HepG2 (cell line): ENCODE data around the gene WASHC4. TPM values are rescaled to one million over a fixed set of nuclear protein-coding genes. Genes with fewer than 3 reads are reported as not detected.

Source experiments
- polyA plus RNA-seq, 8 experiments: library from polyadenylated mRNA; depleted of rRNA in 3 of 8; stranded (reverse) in 7 of 8; unstranded in 1 of 8; fragments of >200 nt; fragmentation: Illumina TruSeq in 4 of 8; extraction: Trizol in 4 of 8; gene quantifications; 2 replicates each; pipeline versions ENCODE4 v1.2.1 to v1.2.3, GENCODE V29; 2011 to 2016; ENCODE audit warnings: low read depth in 4 of 8, missing spikeins in 1 of 8, mixed read lengths in 1 of 8; ENCODE audit not compliant: insufficient read depth in 1 of 8
- total RNA-seq, 5 experiments: library from RNA; depleted of rRNA; stranded (reverse); fragments of >200 nt; fragmentation: Illumina TruSeq; extraction: Trizol; gene quantifications; 2 replicates each; pipeline ENCODE4 v1.2.3, GENCODE V29; 2016; ENCODE audit warnings: low read depth in 1 of 5

The WASHC4 gene
- total and polyA plus RNA-seq, 2 of the 13 experiments (the other 11 are each of a cell fraction or from before 2014, with no cell fraction given), result 21.0 to 36.3 TPM

Other genes with a start within 250 kb of the WASHC4 start
- gene SLC41A2, start 149.4 kb upstream of the WASHC4 start, total RNA-seq (2016; rRNA removed; fragmentation: Illumina TruSeq; extraction: Trizol), result 12.8 and 14.7 TPM in 2 replicates
- gene SLC41A2, start 149.4 kb upstream of the WASHC4 start, polyA plus RNA-seq (2011; rRNA removed), result 1.8 and 2.3 TPM in 2 replicates
- 38.1 and 51.5 TPM in 2 replicates for gene NOPCHAP1, start 121.4 kb upstream of the WASHC4 start, total RNA-seq (2016; rRNA removed; fragmentation: Illumina TruSeq; extraction: Trizol)
- 4.5 and 5.7 TPM in 2 replicates for gene NOPCHAP1, start 121.4 kb upstream of the WASHC4 start, polyA plus RNA-seq (2011; rRNA removed)
- 0.40 and 0.87 TPM in 2 replicates for gene ALDH1L2, start 23.3 kb upstream of the WASHC4 start, total RNA-seq (2016; rRNA removed; fragmentation: Illumina TruSeq; extraction: Trizol)
- 4.0 and 4.6 TPM in 2 replicates for gene ALDH1L2, start 23.3 kb upstream of the WASHC4 start, polyA plus RNA-seq (2011; rRNA removed)
- 9.9 and 10.5 TPM in 2 replicates for gene APPL2, start 128.4 kb downstream of the WASHC4 start, total RNA-seq (2016; rRNA removed; fragmentation: Illumina TruSeq; extraction: Trizol)
- 11.1 and 12.1 TPM in 2 replicates for gene APPL2, start 128.4 kb downstream of the WASHC4 start, polyA plus RNA-seq (2011; rRNA removed)
- gene C12orf75, start 223.0 kb downstream of the WASHC4 start, total RNA-seq (2016; rRNA removed; fragmentation: Illumina TruSeq; extraction: Trizol), result 10.1 and 16.1 TPM in 2 replicates
- gene C12orf75, start 223.0 kb downstream of the WASHC4 start, polyA plus RNA-seq (2011; rRNA removed), result 13.2 and 19.8 TPM in 2 replicates